Neutrophil (primary cell): Measurements from ENCODE around the gene KLK15.

ENCODE experiments used
- H3K27ac ChIP-seq: fragments of 200-600 bp; sonication (generic); 2 replicates; pipeline ENCODE4 v1.5.1; 2016; ENCODE audit warnings: mild to moderate bottlenecking, moderate library complexity
- H3K27me3 ChIP-seq: fragments of 200-600 bp; sonication (generic); 2 replicates; pipeline ENCODE4 v1.6.0; 2016; ENCODE audit warnings: mild to moderate bottlenecking
- H3K36me3 ChIP-seq: fragments of 200-600 bp; sonication (generic); 2 replicates; pipeline ENCODE4 v1.5.1; 2017
- H3K4me1 ChIP-seq, 2 experiments: fragments of 200-600 bp in 1 of 2; sonication (generic) in 1 of 2; 1 replicate in 1 of 2; 2 replicates in 1 of 2; pipeline versions ENCODE4 v1.5.1 to v1.6.1; 2013 to 2016; ENCODE audit warnings: low read depth in 1 of 2, low read length in 1 of 2, mild to moderate bottlenecking in 1 of 2, moderate library complexity in 1 of 2; ENCODE audit not compliant: control insufficient read depth in 1 of 2, insufficient read depth in 1 of 2
- H3K4me3 ChIP-seq, 2 experiments: fragments of 200-600 bp in 1 of 2; sonication (generic) in 1 of 2; 1 replicate in 1 of 2; 2 replicates in 1 of 2; pipeline ENCODE4 v1.5.1; 2013 to 2016; ENCODE audit warnings: low read depth in 1 of 2, low read length in 1 of 2, mild to moderate bottlenecking in 1 of 2, moderate library complexity in 1 of 2
- H3K9me3 ChIP-seq: fragments of 200-600 bp; sonication (generic); 2 replicates; pipeline ENCODE4 v1.5.1; 2016
- CTCF ChIP-seq: fragments of 200-600 bp; sonication (generic); IDR thresholded peaks from 2 replicates; pipeline ENCODE4 v1.5.1; 2016; ENCODE audit warnings: antibody characterized with exemption

Gene KLK15

GRCh38 chr19:50820549-50821247 is 12.7 kb downstream of the KLK15 start:
- no peaks in the 10 kb centered on the region for H3K36me3 ChIP-seq
- no peak for TF ChIP-seq CTCF
- no peak overlapping the region for H3K4me3 ChIP-seq
- H3K27me3 ChIP-seq: peaks cover 83% of the 10 kb centered on the region
- H3K27ac ChIP-seq: no peak overlapping the region
- H3K9me3 ChIP-seq: no peaks in the 10 kb centered on the region
- peaks cover 0 to 3% of the 10 kb centered on the region in 2 experiments for H3K4me1 ChIP-seq

- no peak for TF ChIP-seq CTCF
- no peaks in the 10 kb centered on the region for H3K36me3 ChIP-seq
- H3K4me3 ChIP-seq: no peak overlapping the region
- peaks cover 0 to 3% of the 10 kb centered on the region in 2 experiments for H3K4me1 ChIP-seq
- no peaks in the 10 kb centered on the region for H3K9me3 ChIP-seq
- H3K27me3 ChIP-seq: peaks cover 89% of the 10 kb centered on the region
- H3K27ac ChIP-seq: no peak overlapping the region
These were observed 13.3 kb downstream of the KLK15 start for GRCh38 chr19:50820086-50820485.

GRCh38 chr19:50819636-50820035 is 13.7 kb downstream of the KLK15 start:
- Histone ChIP-seq H3K4me1 (peaks cover 0 to 3% of the 10 kb centered on the region in 2 experiments), H3K9me3 (no peaks in the 10 kb centered on the region), H3K36me3 (no peaks in the 10 kb centered on the region), H3K4me3 (no peak overlapping the region), H3K27ac (no peak overlapping the region), H3K27me3 (peaks cover 93% of the 10 kb centered on the region)
- no peak for TF ChIP-seq CTCF

- H3K4me1 ChIP-seq: peaks cover 0 to 3% of the 10 kb centered on the region in 2 experiments
- H3K9me3 ChIP-seq: no peaks in the 10 kb centered on the region
- H3K27me3 ChIP-seq: peaks cover 99% of the 10 kb centered on the region
- no peak overlapping the region for H3K27ac ChIP-seq
- no peak for TF ChIP-seq CTCF
- no peak overlapping the region for H3K4me3 ChIP-seq
- H3K36me3 ChIP-seq: no peaks in the 10 kb centered on the region
These were observed 14.4 kb downstream of the KLK15 start for GRCh38 chr19:50818859-50819472.

- peaks cover 98% of the 10 kb centered on the region for H3K27me3 ChIP-seq
- H3K4me3 ChIP-seq: peak overlapping the region; percentile 22 to 39
- H3K36me3 ChIP-seq: no peaks in the 10 kb centered on the region
- no peak for TF ChIP-seq CTCF
- peaks cover 0 to 3% of the 10 kb centered on the region in 2 experiments for H3K4me1 ChIP-seq
- H3K27ac ChIP-seq: no peak overlapping the region
- no peaks in the 10 kb centered on the region for H3K9me3 ChIP-seq
These were observed 15.2 kb downstream of the KLK15 start for GRCh38 chr19:50817941-50818858.
